DMS 273 (cell line): ENCODE measurements around the gene TLE2.

ENCODE experiments used
- DNase-seq: peaks from one replicate; lab custom pipeline; 2025; ENCODE audit not compliant: unreplicated experiment; lab: John Stamatoyannopoulos, UW

TLE2 gene

GRCh38 chr19:2962018-2962670 lies 66.9 kb downstream of the TLE2 start:
- peak; percentile 95 for DNase-seq

- DNase-seq: no peak
Measured at GRCh38 chr19:2960120-2960519, 69.0 kb downstream of the TLE2 start.

- DNase-seq: no peak
Measured at GRCh38 chr19:2957160-2957559, 71.9 kb downstream of the TLE2 start.

GRCh38 chr19:2952953-2953481 lies 76.1 kb downstream of the TLE2 start:
- DNase-seq: no peak

- peak; percentile 99 for DNase-seq
Measured at GRCh38 chr19:2950286-2951124, 78.6 kb downstream of the TLE2 start.

GRCh38 chr19:2949939-2950285 lies 79.2 kb downstream of the TLE2 start:
- DNase-seq: peak; percentile 84
